ENCODE results near the gene SPAST. TPM values are rescaled to one million over a fixed set of nuclear protein-coding genes. Genes with fewer than 3 reads are reported as not detected.

SPAST gene, protein sequence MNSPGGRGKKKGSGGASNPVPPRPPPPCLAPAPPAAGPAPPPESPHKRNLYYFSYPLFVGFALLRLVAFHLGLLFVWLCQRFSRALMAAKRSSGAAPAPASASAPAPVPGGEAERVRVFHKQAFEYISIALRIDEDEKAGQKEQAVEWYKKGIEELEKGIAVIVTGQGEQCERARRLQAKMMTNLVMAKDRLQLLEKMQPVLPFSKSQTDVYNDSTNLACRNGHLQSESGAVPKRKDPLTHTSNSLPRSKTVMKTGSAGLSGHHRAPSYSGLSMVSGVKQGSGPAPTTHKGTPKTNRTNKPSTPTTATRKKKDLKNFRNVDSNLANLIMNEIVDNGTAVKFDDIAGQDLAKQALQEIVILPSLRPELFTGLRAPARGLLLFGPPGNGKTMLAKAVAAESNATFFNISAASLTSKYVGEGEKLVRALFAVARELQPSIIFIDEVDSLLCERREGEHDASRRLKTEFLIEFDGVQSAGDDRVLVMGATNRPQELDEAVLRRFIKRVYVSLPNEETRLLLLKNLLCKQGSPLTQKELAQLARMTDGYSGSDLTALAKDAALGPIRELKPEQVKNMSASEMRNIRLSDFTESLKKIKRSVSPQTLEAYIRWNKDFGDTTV
- total RNA-seq = 10 to 100 TPM; 18.9 to 20.7 TPM

DNA sequence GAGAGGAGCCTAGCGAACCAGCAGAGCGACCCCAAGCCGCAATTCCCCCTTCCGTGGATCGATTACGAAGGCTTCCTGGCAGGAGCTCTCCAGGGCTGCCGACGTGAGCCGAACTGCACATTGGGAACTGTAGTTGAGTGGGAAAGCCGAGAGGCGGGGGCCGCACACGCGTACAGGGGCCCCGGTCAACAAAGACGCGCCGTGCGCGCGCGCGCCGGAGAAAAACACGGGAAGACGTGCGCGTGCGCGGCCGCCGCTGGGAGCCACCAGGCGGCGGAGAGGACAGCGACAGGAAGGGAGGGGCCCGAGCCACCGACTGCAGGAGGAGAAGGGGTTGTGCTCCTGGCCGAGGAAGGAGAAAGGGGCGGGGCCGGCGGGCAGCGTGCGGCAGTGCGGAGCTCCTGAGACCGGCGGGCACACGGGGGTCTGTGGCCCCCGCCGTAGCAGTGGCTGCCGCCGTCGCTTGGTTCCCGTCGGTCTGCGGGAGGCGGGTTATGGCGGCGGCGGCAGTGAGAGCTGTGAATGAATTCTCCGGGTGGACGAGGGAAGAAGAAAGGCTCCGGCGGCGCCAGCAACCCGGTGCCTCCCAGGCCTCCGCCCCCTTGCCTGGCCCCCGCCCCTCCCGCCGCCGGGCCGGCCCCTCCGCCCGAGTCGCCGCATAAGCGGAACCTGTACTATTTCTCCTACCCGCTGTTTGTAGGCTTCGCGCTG, at the start of gene SPAST:
Gene SPAST (plus strand): TSS at position 247 of the 711 bp plus-strand sequence. CDS start 276 bp downstream, at position 523.

DNA sequence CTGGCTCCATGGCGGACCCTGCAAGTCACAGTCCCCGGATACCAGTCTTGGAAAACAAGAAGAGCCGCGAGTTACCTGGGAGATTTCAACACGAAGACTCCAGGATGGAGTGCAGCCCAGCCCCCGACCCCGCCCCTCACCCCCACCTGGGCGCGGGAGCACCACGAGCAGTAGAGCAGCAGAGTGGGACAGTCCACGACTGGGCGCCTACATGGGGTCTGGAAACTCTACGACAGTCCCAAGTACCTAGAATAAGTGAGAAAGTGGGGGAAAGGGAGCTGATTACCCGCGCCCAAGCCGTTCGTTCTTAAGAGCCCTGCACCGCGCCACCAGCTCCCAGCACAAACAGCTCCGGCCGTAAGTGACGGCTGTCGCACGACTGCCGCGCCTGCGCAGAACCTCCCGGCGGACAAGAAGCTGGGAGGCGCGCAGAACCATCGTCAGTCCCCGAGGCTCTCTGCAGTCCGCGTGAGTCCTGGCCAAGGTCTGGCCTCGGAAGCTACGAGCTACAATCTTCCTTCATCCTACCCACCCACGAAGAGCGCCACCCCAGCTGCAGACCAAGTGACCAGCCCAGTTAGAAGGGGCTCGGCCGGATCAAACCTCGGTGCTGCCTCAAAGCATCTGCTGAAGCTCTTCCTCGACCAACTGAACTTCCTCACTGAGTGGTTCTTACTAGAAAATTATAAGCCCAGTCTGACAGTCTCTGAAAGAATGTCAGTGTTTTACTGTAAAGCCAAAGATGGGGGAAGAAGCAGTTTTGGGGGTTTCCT, 23.7 kb upstream of the SPAST start, which contains the start of gene DPY30:
Gene DPY30 (minus strand): TSS at position 359 of the 773 bp plus-strand sequence. CDS start 349 bp downstream, at position 10.

Other genes with a start within 250 kb of the SPAST start
- gene MEMO1, start 52.5 kb upstream of the SPAST start, total RNA-seq = 10 to 100 TPM; 47.4 to 50.0 TPM
- 10 to 100 TPM; 55.2 to 56.6 TPM for gene DPY30, start 23.8 kb upstream of the SPAST start, total RNA-seq
- 10 to 100 TPM; 22.5 to 23.4 TPM for gene SLC30A6, start 102.3 kb downstream of the SPAST start, total RNA-seq
- not detected for gene NLRC4, start 201.3 kb downstream of the SPAST start, total RNA-seq
- gene YIPF4, start 214.3 kb downstream of the SPAST start, total RNA-seq = 10 to 100 TPM; 29.4 to 37.0 TPM